WTC11 (cell line): ENCODE data around the gene SMOC1.

Experiments
- ATF1 ChIP-seq: sonication (generic); formaldehyde crosslinking; IDR thresholded peaks from 2 replicates; pipeline ENCODE4 v1.8.1; 2023; ENCODE audit warnings: mild to moderate bottlenecking, moderate library complexity, missing genetic modification reagents
- CTCF ChIP-seq: fragments of 200-600 bp; IDR thresholded peaks from 2 replicates; pipeline ENCODE4 v1.8.0; 2022; ENCODE audit warnings: antibody characterized with exemption
- RELA ChIP-seq: sonication (generic); formaldehyde crosslinking; IDR thresholded peaks from 2 replicates; pipeline ENCODE4 v1.8.1; 2022; ENCODE audit warnings: missing genetic modification reagents, mild to moderate bottlenecking, borderline replicate concordance
- TCF7 ChIP-seq: sonication (generic); formaldehyde crosslinking; IDR thresholded peaks from 2 replicates; pipeline ENCODE4 v1.8.0; 2022; ENCODE audit warnings: mild to moderate bottlenecking, low read depth, missing genetic modification reagents, moderate library complexity
- TEAD4 ChIP-seq: sonication (generic); formaldehyde crosslinking; IDR thresholded peaks from 2 replicates; pipeline ENCODE4 v1.8.0; 2022; ENCODE audit warnings: mild to moderate bottlenecking, missing genetic modification reagents
- ZSCAN18 ChIP-seq: fragments of 250-450 bp; sonication (Bioruptor Pico); IDR thresholded peaks from 2 replicates; pipeline ENCODE4 v2.1.2; 2022; ENCODE audit warnings: mild to moderate bottlenecking, moderate library complexity
- TF ChIP-seq, protein P1 (sequence below): sonication (generic); formaldehyde crosslinking; conservative IDR thresholded peaks from 2 replicates; pipeline ENCODE4 v1.8.1; 2022; ENCODE audit warnings: mild to moderate bottlenecking, missing genetic modification reagents
- TF ChIP-seq, protein P2 (sequence below): sonication (generic); formaldehyde crosslinking; IDR thresholded peaks from 2 replicates; pipeline ENCODE4 v1.8.0; 2022; ENCODE audit warnings: mild to moderate bottlenecking, missing genetic modification reagents

DNA sequence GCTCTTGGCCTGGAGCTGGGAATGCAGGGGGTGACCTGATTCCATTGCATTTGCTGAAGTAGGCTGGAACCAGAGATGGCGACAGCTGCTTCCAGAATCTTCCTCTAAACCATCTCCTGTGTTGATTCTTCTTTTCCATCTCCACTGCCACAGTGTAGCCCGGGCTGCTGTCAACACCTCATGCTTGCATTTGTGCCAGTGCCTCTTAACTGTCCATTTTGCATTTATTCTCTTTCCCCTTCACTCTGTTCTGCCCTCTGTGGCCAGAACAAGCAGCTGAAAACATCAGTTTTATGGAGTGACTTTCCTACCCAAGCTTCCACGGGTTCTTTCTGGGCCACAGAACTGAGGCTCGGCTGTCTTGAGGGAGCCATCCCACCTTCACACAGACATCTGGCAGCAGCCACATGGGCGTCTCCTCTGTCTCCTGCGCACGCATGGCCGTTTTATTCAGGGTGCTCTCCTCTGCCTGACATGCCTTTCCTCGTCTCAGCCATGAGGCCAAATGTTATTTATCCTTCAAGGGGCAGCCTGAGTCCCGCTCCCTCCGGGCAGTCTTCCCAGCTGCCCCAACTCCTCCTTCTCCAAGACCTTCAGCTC is 51.7 kb downstream of the SMOC1 start:
- TF ChIP-seq, protein P1, sequence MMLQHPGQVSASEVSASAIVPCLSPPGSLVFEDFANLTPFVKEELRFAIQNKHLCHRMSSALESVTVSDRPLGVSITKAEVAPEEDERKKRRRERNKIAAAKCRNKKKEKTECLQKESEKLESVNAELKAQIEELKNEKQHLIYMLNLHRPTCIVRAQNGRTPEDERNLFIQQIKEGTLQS (CRISPR knock-in tag), result no peak
- no peak for TF ChIP-seq TEAD4 (CRISPR knock-in tag)
- TF ChIP-seq ATF1 (CRISPR knock-in tag), result no peak
- TF ChIP-seq, protein P2, sequence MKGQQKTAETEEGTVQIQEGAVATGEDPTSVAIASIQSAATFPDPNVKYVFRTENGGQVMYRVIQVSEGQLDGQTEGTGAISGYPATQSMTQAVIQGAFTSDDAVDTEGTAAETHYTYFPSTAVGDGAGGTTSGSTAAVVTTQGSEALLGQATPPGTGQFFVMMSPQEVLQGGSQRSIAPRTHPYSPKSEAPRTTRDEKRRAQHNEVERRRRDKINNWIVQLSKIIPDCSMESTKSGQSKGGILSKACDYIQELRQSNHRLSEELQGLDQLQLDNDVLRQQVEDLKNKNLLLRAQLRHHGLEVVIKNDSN (CRISPR knock-in tag), result no peak
- TF ChIP-seq CTCF, result no peak
- TF ChIP-seq TCF7 (CRISPR knock-in tag), result no peak
- no peak for TF ChIP-seq RELA (CRISPR knock-in tag)
- TF ChIP-seq ZSCAN18, result no peak
